Fibroblast of gingiva (primary cell): ENCODE results near the gene MYCBP.
"Not testable (repeated sequence)": the region's sequence is repeated elsewhere in the genome, so short reads cannot be mapped to it uniquely, and the experiment has no call there.

Experiments used
- DNase-seq: peaks from one replicate; pipeline ENCODE4 v3.0.0-alpha.2; 2011; ENCODE audit warnings: low read depth

MYCBP gene

GRCh38 chr1:38867208-38867607 is 5.9 kb downstream of the MYCBP start:
- no peak for DNase-seq

- DNase-seq, result no peak
Measured at GRCh38 chr1:38865112-38865715, 7.9 kb downstream of the MYCBP start.

DNA sequence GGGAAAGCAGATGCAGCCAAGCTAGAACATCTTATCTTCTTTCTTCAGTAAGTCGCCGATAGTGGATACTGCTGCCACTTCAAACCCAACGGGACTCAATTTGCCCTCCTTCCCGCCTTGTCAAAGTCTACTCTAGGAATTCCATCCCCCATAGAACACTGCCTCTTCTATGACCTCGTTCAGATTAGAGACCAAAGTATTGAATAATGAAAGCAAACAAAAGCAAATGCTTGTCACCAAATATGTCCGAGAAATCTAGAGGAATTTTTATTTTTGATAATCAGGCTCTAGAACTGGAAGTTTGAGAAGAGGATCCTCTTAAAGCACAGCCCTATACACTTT is 12.7 kb downstream of the MYCBP start:
- DNase-seq, result no peak

GRCh38 chr1:38859561-38860453 is 13.3 kb downstream of the MYCBP start, which contains the start of gene RRAGC:
Gene RRAGC (minus strand): TSS chr1:38859772. CDS start chr1:38859646, 126 bp downstream.
- DNase-seq, result peak; percentile 98

DNA sequence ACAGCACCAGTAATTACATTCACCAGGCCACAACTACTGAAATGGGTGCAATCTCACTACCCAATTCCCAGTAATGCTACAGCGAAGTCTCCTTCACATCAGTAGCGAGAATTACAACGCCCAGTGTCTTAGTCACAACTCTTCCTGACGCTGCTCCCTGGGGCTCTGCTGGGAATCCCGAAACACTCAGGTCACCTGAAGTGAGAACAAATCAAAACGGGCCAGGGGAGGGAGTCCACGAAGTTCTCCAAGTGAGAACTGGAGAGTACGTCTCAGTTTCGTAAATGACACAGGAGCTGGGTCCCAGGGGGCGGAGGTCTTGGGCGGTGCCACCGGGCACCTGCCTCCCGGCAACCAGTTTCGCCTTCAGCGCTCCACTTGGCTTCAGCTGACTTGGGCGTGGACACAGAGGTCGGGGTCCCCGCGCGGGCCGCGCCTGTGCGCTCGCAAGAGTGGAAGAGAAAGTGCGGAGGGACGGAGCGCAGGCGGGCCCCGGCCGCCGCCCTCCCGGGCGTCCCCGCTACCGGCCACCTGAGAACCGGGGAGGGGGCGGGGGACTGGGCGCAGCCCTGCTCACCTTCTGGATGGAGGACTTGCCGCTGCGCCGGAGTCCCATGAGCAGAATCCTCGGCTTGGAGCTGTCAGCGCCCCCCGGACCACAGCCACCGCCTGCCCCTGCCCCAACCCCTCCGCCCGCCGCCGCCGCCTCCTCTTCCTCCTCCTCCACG is 14.2 kb downstream of the MYCBP start:
- DNase-seq, result peak; percentile 46

- DNase-seq, result no peak
Measured at GRCh38 chr1:38852780-38853179, 20.4 kb downstream of the MYCBP start.

DNA sequence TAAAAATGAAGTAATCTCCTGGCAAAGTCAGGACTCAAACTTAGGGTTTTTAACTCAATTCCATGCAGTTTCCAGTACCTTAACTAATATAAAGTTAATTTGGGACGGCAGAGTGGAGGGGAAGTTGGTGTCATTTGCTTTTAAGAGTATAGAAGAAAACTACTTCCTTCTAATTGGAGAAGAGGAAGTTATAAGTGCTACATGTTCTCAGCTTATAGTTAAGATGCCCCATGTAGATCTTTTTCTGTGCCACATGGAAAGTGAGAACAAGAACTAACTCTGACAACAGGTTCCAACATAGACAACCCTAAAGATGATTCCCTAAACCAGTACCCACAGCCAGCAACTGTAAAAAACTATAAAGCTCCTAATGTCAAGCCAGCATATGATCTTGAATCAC is 25.1 kb downstream of the MYCBP start:
- no peak for DNase-seq

DNA sequence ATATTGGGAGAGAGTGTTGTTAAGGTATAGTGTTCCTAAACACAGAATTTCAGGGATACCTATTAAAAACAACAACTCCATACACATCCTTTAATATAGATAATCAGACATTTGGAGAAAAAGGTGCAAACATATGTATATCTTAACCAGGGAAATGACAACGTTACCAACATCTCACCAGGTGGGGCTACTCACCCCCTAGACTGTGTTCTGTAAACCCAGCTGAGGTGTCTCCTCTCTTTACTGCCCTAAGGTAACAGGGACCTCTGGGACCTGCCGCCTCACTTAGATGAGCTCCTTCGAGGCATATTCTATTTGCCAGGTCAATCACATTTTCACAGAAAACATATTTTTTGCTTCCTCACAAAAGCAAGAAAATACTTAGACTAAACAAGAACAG is 26.9 kb downstream of the MYCBP start:
- DNase-seq, result no peak

DNA sequence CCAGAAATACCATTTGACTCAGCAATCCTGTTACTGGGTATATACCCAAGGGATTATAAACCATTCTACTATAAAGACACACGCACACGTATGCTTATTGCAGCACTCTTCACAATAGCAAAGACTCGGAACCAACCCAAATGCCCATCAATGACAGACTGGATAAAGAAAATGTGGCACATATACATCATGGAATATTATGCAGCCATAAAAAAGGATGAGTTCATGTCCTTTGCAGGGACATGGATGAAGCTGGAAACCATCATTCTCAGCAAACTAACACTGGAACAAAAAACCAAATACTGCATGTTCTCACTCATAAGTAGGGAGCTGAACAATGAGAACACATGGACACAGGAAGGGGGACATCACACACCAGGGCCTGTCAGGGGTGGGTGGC is 28.1 kb downstream of the MYCBP start:
- DNase-seq, result not testable (repeated sequence)

- peak; percentile 10 for DNase-seq
Measured at GRCh38 chr1:38840281-38840680, 32.9 kb downstream of the MYCBP start.

GRCh38 chr1:38839363-38839762 is 33.8 kb downstream of the MYCBP start:
- DNase-seq, result no peak

DNA sequence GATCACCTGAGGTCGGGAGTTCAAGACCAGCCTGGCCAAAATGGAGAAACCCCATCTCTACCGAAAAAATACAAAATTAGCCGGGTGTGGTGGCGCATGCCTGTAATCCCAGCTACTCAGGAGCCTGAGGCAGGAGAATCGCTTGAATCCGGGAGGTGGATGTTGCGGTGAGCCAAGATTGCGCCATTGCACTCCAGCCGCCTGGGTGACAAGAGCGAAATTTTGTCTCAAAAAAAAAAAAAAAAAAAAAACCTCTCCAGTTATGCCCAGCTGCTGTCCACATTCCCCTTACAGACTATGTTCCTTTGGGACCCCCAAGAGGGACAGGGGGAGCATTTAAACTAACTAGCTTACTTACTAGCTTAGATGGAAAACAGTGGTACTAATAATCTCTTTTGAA is 36.8 kb downstream of the MYCBP start:
- not testable (repeated sequence) for DNase-seq

GRCh38 chr1:38834937-38835827 is 38.0 kb downstream of the MYCBP start:
- peak; percentile 74 for DNase-seq

DNA sequence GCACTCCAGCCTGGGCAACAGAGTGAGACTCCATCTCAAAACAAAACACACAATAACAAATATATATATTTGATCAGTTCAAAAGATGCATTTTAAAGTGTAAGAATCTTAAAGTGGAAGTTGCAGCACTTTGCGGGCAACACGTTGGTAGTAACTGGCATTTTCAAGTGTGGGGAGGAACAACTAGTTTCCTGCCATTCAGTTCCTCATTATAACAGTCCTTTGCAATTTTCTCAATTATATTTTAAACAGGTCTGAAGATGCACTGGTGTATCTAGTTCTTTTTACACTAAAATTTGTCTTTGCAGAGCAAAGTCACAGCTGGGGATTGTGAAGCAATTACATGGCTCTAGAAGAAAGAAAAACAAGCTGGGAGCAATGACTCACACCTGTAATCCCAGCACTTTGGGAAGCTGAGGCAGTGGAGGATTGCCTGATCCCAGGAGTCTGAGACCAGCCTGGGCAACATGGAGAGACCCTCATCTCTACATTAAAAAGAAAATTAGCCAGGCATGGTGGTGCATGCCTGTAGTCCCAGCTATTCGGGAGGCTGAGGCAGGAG is 38.8 kb downstream of the MYCBP start:
- DNase-seq, result no peak

DNA sequence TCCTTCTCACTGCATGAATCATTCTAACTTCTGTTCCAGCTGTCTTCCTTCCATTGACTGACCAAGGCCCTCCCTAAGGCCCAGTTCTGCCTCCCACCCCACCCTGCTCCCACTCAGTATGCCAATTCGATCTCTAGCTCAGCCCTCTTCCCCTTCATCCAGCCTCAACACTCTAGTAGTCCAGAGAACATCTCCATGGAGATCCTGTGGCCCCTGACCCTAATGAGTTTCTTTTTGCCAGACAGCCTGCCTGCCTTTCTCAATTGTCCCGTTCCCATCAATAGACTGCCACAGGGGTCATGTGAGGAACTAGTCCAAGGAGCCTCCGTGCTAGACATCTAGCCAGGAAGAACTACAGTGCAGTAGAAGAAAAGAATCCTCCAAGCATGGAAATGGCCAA is 40.0 kb downstream of the MYCBP start:
- no peak for DNase-seq

GRCh38 chr1:38832370-38832734 is 40.8 kb downstream of the MYCBP start:
- DNase-seq, result no peak

DNA sequence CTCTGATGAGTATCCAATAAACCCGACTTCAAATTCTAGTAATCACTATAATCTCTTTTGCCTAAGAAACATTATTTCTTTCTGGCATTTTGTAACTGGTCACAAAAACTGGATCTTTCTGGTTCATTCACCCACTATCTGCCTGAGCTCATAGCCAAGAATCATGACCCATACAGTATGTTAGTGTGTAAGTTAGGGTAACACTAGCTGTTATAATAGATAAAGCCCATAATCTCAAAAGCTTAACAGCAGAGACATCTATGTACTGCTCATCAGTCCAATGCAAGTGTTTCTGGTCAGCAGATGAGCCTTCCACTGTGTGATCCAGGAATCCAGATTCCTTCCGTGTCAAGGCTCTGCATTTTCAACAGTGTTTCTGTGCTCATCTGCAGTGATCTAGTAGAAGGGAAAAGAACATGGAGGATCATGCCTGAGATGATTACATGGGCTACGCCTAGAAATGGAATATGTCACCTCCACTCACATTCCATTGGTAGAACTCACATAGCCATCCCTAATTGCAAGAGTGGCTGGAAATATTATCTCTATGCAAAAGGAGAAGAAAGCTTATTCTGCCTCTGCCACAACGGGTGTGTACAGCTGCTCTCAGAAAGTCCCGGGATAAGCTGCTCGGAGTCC is 41.3 kb downstream of the MYCBP start:
- DNase-seq, result no peak

- DNase-seq, result no peak
Measured at GRCh38 chr1:38829368-38829767, 43.8 kb downstream of the MYCBP start.

DNA sequence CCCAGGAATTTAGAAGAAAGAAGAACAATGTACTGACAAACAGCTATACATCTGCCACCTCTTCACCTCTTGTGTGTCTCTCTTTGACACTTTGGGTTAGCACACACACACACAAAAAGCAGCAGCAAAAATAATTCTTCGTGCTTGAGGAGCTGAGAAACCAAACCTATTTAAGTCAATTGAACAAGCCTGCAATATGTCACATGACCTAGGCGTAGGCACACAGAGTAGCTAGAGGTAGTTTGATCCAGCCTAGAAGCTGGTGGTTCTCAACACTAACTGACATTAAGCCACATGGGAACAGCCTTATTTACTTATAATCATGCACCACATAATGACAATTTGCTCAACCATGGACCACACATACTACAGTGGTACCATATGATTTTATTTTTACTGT is 45.8 kb downstream of the MYCBP start:
- DNase-seq, result no peak

DNA sequence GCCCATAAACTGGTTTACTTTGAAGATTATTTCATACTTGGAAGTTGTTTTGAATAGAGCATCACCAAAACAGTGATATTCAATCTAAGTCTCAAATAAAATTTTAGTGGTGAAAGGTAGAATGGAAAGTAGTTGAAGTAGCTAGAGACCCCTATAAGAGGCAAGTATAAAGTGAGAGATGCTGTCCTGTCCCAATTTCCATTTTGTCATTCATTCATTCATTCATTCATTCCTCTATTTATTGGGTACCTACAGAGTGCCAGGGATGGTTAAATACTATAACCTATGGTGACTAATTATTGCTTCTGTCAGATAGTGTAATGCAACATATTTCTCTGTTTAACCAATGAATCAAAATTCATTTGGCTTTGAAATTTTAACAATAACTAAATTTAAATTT is 46.3 kb downstream of the MYCBP start:
- no peak for DNase-seq

DNA sequence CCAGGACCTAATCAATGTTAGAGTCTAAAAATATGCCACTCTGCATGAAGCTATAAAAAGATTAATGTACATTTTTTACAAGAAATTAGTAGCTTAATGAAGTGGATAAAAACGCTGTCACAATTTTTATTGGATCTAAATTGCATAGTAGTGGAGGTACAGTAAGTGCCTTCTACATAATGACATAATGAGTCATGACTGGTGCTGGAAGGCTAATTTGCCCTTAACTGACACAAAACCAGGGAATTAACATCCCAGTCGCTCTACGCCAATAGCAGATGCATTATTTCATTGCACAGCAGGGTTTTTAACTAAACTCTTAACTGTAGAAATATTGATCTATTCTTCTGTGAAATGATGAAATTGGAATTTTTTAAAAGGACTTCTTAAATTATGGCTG is 46.9 kb downstream of the MYCBP start:
- DNase-seq, result no peak
